CD4-positive, alpha-beta T cell treated with Interleukin-21 for 1 hour (primary cell): ENCODE measurements around the gene EEF1AKMT2.
"Not testable (repeated sequence)": the region's sequence is repeated elsewhere in the genome, so short reads cannot be mapped to it uniquely, and the experiment has no call there.

ENCODE experiments used
- DNase-seq: peaks from one replicate; pipeline ENCODE4 v3.0.0-alpha.2; 2020

The EEF1AKMT2 gene

DNA sequence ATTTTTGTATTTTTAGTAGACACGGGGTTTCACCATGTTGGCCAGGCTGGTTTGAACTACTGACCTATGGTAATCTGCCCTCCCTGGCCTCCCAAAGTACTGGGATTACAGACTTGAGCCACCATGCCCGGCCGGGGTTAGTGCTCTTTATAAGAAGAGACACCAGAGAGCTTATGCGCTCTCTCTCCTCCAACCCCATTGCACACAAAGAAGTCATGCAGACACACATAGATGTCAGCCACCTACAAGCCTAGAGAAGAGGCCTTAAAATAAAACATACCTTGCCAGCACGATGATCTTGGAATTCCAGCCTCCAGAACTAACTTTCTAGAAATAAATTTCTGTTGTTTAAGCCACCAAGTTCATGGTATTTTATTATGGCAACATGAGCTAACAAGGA is 37.5 kb downstream of the EEF1AKMT2 start:
- DNase-seq = no peak

DNA sequence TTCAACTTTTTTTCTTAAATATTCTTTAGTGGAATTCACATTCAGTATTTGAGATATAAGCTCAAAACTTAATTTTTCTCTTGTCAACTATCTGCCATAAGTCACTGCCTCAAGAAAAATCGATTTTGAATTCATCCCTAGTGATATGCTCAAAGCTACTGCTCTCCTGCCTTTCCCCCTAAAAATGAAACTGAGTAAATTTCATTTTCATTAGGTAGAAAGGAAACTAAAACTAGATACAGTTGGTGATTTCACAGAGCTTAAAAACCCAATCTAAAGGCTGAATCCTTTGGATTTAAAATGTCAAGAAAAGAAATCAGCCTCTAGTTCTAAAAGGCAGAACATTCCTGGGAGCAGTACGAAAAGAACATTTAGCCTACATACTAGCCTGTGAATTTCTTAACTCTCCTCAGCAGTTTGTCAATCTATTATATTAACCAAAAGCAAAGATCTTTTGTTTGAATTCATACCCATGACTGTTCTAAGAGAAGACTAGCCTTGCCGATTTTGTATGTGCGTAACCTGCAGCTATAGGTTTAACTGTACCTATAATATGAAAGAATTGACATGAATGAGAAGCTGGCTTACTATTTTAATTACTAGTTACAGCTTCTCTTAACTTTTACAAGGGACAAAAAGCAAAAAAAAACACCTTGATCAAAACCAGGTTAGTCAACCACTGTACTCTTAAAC is 42.6 kb downstream of the EEF1AKMT2 start:
- no peak for DNase-seq

DNA sequence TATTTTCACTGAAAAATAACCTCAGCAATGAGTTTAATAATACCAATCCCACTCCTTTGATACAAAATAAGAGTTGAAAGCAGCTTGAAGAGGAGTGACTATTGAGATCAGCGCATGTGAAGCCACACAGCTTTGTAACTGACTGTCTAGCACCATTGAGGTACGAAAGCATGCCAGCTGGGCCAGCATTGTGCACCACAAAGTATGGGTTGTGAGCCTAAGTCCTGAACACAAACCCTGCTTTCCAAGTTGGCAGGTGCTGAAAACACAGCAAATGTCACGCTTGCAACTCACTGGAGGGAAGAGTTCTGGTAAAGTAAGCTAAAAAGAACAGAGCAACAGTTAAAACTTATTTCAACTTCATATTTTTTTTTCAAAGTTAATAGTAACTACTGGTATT is 43.5 kb downstream of the EEF1AKMT2 start:
- DNase-seq = no peak

DNA sequence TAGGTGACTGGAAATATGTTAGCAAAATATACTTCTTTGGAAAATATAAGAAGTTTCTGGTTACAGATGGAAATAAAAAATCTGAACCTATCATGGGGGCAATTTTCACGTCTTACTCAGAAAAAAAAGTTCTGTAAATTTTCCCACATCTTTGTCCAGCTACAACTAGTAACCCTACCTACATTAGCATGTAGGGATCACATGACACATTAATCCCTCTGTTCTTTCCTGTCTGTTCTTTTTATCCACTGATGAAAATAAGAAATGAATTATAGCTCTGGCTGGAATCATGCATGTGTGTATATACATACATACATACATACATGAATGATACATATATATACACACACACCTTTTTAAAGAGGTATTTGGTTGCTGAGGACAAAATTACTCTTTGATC is 43.9 kb downstream of the EEF1AKMT2 start:
- no peak for DNase-seq

DNA sequence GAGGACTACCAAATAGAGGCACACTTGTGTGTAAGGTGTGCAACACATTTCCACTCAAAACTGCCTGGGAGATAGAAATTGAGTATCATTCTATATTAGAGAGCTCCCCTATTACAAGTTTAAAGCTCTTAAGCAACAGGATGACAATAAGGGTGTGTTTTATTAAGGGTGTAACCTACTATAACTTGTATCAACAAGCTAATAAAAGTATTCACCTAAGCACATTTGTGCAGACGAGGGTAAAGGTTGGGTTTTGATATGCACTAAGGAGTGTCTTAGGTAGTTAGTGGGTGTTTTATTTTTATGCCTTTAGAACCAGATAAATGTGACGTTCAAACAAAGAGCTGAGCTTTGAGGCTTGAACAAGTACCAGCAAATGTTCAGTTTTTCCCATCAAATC is 44.7 kb downstream of the EEF1AKMT2 start:
- no peak for DNase-seq

DNA sequence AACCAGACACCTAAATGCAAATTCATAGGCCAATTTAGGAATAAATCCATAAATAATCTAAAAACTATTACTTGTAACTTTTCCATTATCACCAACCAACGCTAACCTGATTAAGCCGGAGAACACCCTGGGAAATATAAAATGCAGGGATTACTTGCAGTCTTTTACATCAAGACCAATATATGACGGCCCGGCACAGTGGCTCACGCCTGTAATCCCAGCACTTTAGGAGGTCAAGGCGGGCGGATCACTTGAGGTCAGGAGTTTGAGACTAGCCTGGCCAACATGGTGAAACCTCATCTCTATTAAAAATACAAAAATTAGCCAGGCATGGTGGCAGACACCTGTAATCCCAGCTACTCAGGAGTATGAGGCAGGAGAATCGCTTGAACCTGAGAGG is 45.2 kb downstream of the EEF1AKMT2 start:
- DNase-seq = not testable (repeated sequence)

DNA sequence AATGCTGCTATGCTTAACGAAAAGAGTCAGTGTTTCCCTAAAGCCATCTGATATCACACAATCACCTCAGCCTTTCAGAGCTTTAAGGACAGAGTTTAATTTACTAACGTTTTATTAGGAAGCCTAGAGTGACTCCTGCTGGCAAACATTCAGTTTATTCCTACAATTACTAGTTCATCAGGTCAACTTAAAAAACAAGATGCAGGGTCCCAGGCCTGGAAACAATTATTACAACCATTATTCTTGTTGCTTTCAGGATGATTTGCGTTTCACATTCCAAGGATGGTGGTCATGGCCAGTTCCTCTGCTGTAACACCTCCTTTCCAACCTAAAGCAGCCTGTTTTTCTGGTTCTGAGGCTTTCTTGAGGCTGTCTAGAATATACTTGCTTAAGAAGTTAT is 46.0 kb downstream of the EEF1AKMT2 start:
- peak; percentile 77 for DNase-seq

DNA sequence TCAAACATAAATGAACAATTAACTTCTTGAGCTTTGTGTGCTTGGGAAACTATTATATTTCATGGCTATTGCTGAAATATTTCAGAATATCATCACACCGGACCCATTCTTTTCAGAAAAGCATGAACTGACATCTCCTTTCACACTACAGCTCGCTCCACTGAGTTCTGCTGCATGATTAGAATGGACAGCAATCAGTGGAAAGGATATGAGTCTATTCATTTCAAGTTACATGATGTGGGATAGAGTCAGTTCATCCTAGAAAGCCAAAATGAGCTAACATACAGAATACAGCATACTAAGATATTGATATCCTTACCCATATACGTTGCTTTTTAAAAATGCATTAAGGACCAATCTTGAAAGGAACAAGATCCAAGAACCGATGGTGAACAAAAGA is 46.4 kb downstream of the EEF1AKMT2 start:
- no peak for DNase-seq

DNA sequence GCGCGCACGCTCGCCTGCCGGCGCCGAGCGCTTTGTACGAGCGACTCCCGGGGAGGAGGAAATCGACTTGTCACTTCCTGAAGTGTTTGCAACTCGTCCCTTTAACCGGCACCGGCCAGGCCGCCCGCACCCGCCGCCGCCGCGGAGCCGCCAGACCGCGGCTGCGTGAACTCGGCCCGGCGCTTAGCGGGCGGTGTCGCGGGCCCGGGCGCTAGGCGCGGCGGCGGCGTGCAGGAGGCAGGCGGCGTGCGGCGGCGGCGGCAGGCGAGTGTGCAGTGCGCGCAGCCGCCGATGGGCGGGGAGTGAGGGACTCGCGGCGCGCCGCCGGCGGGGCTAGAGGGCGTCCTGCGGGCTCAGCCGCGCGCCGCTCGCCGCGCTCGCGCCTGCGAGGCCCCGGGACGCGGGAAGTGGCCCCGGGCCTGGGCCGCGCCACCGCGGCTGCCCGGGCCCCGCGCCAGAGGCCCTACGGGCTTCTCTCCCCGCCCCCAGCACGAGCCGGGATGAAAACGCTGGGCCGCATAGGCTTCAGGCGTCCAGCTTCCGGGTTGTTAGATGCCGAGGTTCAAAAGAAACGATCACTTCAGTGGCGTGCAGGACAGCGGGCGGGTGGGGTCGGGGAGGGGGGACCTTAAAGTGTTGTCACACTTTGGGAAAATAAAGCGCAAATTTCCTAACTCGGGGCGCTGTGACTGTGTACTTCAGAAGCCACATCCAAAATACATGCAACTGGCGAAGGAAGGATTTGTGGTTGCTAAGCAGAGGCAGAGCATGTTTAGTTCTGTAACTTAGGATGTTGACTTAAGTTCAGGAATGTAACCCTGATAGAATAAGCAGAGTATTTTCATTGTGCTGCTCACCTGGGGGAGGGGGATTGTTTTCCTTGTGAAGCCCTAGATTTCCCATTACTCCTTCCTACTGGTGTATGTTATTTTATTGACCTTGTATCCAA is 47.3 kb downstream of the EEF1AKMT2 start, which contains the start of gene FAM53B:
Gene FAM53B, minus strand, starts transcription at position 277 of the 949 bp plus-strand sequence. CDS start 37,665 bp downstream, outside the sequence.
- DNase-seq = peak; percentile 81

DNA sequence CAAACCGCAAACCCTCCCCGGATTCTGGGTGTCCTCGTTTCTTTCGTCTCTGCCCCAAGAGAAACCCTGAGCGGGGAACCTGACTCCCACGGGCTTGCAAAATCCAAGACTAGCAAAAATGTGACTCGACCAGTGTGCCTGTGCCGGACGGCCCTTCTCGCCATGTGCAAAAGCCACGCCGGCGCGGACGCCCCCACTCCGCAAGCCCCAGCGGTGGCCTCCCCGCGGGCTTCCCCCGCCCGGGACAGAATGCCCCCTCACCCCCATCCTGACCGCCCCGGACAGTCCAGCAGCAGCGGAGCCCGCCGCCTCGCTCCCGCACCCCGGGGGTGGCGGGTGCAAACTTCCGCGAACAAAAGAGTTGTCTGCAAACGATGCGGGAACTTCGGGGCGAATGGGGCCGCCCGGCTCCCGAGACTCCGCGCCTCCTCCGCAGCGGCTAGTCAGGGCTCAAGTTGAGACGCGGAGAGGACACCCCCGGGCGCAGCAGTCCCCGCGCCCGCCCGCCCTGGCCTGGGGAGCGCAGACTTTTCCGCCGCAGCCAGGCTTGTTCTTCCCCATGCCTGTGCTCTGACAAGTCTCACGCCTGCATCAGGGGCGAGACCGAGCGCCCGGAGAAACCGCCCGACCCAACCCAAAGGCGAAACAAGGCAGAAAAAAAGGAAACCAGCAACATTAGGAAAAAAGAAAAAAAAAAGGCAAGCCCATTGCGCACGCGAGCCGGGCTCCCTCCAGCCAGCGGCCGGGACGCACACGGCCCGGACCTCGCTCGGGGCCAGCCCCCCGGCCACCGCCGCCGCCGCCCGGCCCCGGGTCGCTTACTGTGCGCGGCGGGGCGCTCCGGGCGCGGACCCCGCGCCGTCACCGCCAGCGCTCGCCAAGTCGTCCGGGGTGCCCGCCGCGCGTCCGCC is 48.2 kb downstream of the EEF1AKMT2 start:
- no peak for DNase-seq

DNA sequence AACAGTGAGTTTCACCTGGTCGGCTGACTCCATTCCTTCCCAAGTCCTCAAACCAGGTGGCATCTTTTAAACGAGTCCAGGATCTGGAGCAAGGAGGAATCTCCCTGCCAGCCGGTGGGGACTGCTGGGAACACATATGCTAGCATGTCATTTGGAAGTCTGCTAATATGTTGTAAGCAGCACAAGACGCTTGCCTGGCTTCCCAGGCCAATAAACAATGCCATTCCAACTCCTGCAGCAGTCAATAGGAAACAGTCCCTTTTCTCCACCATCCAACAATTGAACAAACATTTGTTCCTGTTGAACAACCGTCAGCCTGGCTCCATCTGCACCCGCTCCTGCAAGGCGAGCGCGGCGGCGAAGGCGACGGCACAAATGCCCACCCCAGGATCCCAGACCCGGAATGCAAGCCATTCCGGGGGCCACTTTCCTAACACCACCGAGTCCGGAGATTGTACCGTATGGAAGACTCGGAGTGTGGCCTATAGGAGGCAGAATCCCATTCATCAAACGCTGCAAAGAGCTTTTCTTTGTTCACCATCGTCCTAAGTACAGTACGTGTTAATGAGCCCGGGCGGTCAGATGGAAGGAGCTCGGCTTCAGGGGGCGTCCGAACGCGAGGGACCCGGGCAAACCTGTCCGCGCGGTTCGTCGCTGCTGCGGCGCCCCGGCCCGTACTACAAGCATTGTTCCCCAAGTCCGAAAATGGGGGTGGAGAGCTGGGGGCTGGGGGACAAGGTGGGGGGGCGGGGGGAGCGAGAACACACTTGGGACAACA is 49.1 kb downstream of the EEF1AKMT2 start:
- no peak for DNase-seq

DNA sequence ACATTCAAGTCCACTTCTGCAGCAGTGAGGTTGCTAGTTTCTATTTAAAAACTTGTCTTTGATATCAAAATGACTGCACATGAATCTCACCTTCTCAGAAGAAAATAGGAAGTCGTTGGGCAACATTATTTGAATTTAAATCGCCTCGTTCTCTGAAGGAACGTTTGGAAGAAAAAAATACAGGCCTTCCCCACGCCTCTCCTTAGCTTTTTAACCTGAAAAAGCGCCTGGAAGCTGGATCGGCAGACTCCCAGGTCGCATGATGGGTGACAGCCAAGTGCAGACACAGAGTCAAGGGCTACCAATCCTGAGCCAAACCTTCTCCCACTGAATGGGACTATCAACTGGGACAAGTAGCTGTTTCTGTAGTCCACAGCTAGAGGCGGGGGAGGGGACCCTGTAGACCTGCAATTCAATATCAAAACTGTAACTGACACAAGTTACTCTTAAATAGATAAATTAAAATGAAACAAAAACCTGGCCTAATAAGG is 49.7 kb downstream of the EEF1AKMT2 start:
- no peak for DNase-seq

DNA sequence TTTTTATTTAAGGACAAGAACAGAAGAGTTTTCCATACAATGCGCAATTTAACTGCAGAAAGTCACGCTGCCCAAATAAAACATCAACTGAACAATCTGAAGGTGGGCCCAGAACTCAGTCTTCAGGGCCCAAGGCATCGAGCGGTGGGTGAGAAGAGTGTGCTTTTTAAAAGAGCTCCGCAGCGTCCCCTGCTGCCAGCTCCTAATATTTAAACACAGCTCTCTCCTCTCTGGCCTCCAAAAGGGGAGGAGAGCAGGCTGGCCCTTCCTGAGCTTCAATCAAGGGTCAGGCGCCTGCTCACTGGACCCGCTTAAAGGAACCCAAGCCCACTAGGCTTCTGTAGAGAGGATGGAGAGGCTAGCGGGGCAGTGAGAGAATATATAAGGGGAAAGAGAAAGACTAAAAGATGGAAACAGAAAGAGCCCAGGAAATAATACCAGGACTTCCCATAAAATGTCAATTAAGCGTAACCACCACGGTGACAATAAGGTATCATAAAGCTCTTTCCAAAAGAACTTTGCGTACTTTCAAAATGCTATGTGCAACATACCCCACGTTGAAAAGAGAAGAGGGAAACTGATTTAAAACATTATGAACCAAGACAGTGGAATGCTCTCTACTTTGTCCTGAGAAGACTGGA is 50.3 kb downstream of the EEF1AKMT2 start:
- DNase-seq = peak; percentile 79

DNA sequence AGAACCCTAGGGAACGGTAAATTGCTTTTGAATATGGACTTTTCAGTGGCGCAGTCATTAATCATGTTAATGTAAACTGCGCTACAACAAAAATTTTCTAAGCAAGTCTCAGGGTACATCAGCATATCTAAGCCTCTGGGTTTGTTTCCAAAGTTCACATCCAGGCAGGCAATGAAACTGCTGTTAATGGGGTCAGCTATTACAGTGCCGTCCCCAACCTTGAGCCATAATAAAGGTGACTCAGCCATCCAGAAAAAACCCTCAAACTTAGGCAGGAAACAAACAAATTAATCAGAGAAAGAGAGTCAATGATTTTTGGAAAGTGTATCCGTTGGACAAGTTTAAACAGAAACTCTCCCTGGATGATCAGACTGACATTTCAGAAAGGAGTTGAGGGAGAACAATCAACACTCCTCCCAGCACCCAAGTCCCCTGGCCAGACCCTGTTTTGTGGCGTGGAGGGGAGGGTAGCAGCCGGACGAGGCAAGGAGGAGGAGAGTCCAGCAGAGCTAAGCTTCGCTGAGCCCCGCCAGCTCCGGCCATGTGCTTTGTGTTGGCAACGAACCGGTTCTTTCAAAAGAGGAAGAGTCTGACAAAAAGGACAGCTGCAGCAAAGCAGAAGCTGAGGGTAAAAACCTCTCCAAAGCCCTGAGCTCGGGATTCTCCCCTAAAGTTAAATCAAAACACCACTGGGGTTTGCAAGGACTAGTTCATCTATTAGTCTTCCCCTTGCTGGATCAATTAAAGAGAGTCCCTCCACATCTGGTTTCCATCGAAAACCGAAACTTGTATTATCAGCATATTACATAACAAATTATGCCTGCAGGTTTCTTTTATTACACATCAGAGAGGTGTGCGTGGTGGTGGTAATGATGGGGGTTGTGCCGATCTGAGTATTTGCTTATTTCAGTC is 51.1 kb downstream of the EEF1AKMT2 start:
- no peak for DNase-seq

DNA sequence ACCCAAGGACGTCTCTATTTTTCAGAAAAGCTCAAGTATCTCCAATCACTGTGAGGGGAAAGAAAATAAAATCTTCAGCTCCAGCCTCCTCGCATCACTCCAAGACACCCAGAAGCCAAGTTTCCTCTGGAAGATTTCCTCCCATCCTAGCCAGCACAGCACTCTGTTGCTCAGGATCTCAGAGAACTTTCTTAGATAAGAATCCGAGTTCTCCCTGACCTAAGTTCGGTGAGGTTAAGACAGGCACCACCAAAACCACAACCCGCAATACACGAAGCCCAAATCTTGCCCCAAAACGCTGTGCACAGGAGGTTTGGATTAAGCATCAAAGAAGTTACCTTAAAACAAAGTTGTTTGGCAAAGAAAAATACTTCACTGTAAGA is 51.7 kb downstream of the EEF1AKMT2 start:
- peak; percentile 49 for DNase-seq

DNA sequence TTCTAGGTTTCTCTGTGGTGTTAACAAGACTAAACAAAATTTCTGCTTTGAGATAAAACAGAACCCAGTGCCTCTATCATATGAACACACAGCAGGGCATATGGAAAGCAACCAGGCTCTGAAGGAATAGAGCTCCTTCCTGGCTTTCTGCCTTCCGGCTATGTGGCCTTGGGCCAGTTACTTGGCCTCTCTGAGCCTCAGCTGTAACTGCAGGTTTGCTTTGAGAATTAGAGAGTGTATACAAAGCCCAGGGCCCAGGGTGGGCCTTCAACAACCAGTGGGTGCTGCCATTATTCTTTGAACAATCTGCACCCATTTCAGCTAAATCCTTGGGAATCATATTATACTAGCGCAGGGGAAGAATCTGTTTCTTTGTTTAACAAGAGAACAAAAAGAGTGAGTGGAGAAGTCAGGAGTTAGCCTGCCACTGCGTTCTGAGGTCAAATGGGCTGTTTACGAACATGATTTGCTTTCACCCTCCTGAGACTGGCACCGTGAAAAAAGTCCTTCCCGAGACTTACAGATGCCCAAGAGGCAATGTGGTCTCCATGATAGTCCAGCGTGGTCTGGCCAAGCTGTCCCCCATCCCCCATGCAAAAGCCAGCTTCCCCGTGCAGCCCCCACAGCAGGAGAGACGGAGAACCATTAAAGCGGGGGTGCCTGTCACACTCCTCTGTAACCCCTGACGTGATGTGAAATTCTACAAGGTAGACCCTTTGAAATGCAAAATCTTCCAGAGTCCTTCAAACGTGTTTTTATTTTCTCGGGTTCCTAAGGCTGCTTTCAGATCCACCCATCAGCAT is 52.4 kb downstream of the EEF1AKMT2 start:
- no peak for DNase-seq

DNA sequence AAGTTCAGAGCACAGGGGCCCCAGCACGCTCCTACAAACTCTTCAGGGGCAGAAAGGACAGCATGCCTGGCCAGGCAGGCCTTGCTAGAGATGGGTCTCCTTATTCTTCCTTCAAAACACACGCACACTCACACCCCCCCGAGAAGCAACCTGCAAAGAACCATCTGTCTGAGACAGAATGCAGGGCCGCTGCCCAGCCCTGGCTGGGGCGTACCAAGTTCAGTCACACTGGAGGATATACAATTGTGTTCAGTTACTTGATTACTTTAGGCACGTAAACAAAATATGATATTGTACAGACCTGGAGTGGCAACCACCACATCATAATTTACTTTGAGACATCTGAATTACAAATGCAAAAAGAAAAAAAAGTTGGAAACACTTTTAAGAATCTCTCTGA is 53.2 kb downstream of the EEF1AKMT2 start:
- no peak for DNase-seq

DNA sequence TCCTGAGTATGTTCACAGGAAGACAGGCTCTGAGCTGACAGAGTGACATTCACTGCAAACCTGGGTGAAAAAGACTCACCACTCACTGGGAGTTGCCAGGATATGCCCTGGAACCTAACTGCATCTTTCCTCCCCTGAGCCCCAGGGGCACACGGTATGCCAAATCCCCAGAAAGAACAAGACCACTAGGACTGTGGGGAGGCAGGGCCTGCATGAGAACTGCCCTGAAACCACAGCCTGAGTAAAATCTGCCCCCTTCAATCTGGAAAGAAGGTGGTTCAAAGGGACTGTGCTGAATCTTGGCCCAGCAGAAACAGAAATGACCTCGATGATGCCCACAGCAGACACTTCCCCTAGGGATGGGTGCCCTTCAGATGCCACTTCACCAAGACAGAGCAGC is 54.0 kb downstream of the EEF1AKMT2 start:
- DNase-seq = no peak

DNA sequence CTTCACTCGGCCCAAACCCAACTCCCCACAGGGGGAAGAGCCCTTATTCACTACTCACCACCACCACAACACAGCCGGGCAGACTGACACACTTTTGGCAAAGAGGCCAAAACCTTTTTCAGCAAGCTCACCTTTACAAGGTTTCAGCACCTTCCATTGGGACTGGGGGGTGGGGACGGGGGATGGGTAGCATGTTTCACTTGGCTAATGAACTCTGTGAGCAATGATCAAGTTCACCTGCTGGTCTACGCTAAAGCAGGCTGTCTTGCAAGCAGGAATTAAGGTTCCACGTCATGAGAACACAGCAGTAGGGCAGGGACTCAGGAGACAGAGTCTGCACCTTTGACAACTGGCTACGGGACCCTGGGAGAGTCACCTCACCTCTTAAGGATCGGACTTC is 54.5 kb downstream of the EEF1AKMT2 start:
- no peak for DNase-seq
